OCI-LY1 (cell line): ENCODE data around the gene AMPH.

Experiments used
- H2AFZ ChIP-seq: fragments of 200-600 bp; sonication (generic), shearing (Covaris generic); 2 replicates; pipeline ENCODE4 v1.6.0; 2014; ENCODE audit warnings: antibody characterized with exemption, mild to moderate bottlenecking, low read length
- H3F3A ChIP-seq: fragments of 200-600 bp; sonication (generic), shearing (Covaris generic); 2 replicates; pipeline ENCODE4 v1.6.0; 2014; ENCODE audit warnings: mild to moderate bottlenecking, antibody characterized with exemption, low read length, moderate library complexity; ENCODE audit not compliant: insufficient read depth
- H3K27ac ChIP-seq: fragments of 200-600 bp; sonication (generic); 2 replicates; pipeline ENCODE4 v1.5.1; 2014; ENCODE audit warnings: low read length, mixed run types, mild to moderate bottlenecking, low read depth; ENCODE audit not compliant: poor library complexity, severe bottlenecking
- H3K27me3 ChIP-seq: fragments of 200-600 bp; sonication (generic); 2 replicates; pipeline ENCODE4 v1.6.0; 2014; ENCODE audit warnings: antibody characterized with exemption, mild to moderate bottlenecking, low read length, moderate library complexity; ENCODE audit not compliant: insufficient read depth
- H3K36me3 ChIP-seq: fragments of 200-600 bp; sonication (generic); 2 replicates; pipeline ENCODE4 v1.6.1; 2014; ENCODE audit warnings: mild to moderate bottlenecking, antibody characterized with exemption, low read length, moderate library complexity, mixed read lengths; ENCODE audit not compliant: insufficient read depth
- H3K4me1 ChIP-seq: fragments of 200-600 bp; sonication (generic); 2 replicates; pipeline ENCODE4 v1.5.1; 2014; ENCODE audit warnings: mild to moderate bottlenecking, low read length, moderate library complexity; ENCODE audit not compliant: insufficient read depth, severe bottlenecking
- H3K4me2 ChIP-seq: fragments of 200-600 bp; sonication (generic), shearing (Covaris generic); 2 replicates; pipeline ENCODE4 v1.6.1; 2014; ENCODE audit warnings: low read length
- H3K4me3 ChIP-seq: fragments of 200-600 bp; sonication (generic); 2 replicates; pipeline ENCODE4 v1.5.1; 2014; ENCODE audit warnings: low read length, low read depth, mild to moderate bottlenecking, mixed read lengths; ENCODE audit not compliant: poor library complexity, severe bottlenecking
- H3K79me2 ChIP-seq: fragments of 200-600 bp; shearing (Covaris generic); 2 replicates; pipeline ENCODE4 v1.6.1; 2016; ENCODE audit warnings: mixed run types, low read length, mixed read lengths; ENCODE audit not compliant: insufficient read depth
- H3K9ac ChIP-seq: fragments of 200-600 bp; sonication (generic), shearing (Covaris generic); 2 replicates; pipeline ENCODE4 v1.6.1; 2014; ENCODE audit warnings: mild to moderate bottlenecking, low read length, mixed read lengths
- H3K9me2 ChIP-seq: fragments of 200-600 bp; sonication (generic), shearing (Covaris generic); 2 replicates; pipeline ENCODE4 v1.6.1; 2014; ENCODE audit warnings: low read depth, mild to moderate bottlenecking, low read length, mixed read lengths
- H3K9me3 ChIP-seq: fragments of 200-600 bp; shearing (Covaris generic); 2 replicates; pipeline ENCODE4 v1.6.1; 2014; ENCODE audit warnings: low read length, mixed read lengths
- H4K20me1 ChIP-seq: fragments of 200-600 bp; sonication (generic), shearing (Covaris generic); 2 replicates; pipeline ENCODE4 v1.6.0; 2016; ENCODE audit warnings: mild to moderate bottlenecking, low read length; ENCODE audit not compliant: insufficient read depth
- EZH2 ChIP-seq: fragments of 200-600 bp; sonication (generic), shearing (Covaris generic); IDR thresholded peaks from 2 replicates; pipeline ENCODE4 v1.8.0; 2017; ENCODE audit warnings: borderline replicate concordance, mixed run types, mild to moderate bottlenecking, antibody characterized with exemption, low read length, moderate library complexity, mixed read lengths
- TF ChIP-seq, protein P1 (sequence below): fragments of 200-600 bp; sonication (generic), shearing (Covaris generic); IDR thresholded peaks from 2 replicates; pipeline ENCODE4 v1.5.1; 2017; ENCODE audit warnings: mild to moderate bottlenecking, antibody characterized with exemption, low read length, moderate library complexity, mixed read lengths

AMPH gene

DNA sequence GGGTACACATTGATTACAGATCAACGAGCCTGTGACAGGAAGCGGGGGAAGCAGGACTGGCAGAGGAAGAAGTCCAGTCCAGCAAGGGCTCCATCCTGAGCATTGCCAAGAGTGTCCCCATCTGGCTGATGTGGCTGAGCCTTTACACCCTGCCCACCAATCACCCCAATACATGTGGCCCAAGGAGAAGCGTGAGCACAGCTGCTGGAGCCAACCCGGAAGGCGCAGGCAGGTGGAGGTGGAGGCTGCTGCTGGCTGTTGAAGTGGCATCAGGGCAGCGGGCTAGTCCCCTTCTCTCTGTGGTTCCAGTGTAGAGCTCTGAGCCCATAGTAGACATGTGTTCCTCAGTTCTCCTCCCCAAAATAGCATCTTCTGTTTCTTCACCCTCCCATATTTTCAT, 6.8 kb upstream of the AMPH start:
- no peaks in the 10 kb centered on the region for H3K4me1 ChIP-seq
- H3K36me3 ChIP-seq: no peaks in the 10 kb centered on the region
- no peaks in the 10 kb centered on the region for H3K9me2 ChIP-seq
- no peaks in the 10 kb centered on the region for H3F3A ChIP-seq
- H3K9ac ChIP-seq: no peak overlapping the region
- no peak overlapping the region for H3K27ac ChIP-seq
- H3K4me2 ChIP-seq: no peak overlapping the region
- no peak overlapping the region for H3K4me3 ChIP-seq
- no peak overlapping the region for H2AFZ ChIP-seq
- TF ChIP-seq EZH2: no peak
- TF ChIP-seq, protein P1, sequence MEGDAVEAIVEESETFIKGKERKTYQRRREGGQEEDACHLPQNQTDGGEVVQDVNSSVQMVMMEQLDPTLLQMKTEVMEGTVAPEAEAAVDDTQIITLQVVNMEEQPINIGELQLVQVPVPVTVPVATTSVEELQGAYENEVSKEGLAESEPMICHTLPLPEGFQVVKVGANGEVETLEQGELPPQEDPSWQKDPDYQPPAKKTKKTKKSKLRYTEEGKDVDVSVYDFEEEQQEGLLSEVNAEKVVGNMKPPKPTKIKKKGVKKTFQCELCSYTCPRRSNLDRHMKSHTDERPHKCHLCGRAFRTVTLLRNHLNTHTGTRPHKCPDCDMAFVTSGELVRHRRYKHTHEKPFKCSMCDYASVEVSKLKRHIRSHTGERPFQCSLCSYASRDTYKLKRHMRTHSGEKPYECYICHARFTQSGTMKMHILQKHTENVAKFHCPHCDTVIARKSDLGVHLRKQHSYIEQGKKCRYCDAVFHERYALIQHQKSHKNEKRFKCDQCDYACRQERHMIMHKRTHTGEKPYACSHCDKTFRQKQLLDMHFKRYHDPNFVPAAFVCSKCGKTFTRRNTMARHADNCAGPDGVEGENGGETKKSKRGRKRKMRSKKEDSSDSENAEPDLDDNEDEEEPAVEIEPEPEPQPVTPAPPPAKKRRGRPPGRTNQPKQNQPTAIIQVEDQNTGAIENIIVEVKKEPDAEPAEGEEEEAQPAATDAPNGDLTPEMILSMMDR: no peak
- H3K27me3 ChIP-seq: no peaks in the 10 kb centered on the region; the same call in 1 of the 2 replicates
- H3K79me2 ChIP-seq: no peaks in the 10 kb centered on the region
- H4K20me1 ChIP-seq: no peaks in the 10 kb centered on the region
- H3K9me3 ChIP-seq: no peaks in the 10 kb centered on the region

- Histone ChIP-seq H3K27ac (no peak overlapping the region), H3F3A (no peaks in the 10 kb centered on the region), H3K4me1 (no peaks in the 10 kb centered on the region), H4K20me1 (no peaks in the 10 kb centered on the region), H3K79me2 (no peaks in the 10 kb centered on the region), H3K27me3 (no peaks in the 10 kb centered on the region), H3K36me3 (no peaks in the 10 kb centered on the region), H3K4me3 (no peak overlapping the region), H3K9ac (no peak overlapping the region), H3K9me2 (no peaks in the 10 kb centered on the region), H2AFZ (no peak overlapping the region), H3K4me2 (no peak overlapping the region), H3K9me3 (no peaks in the 10 kb centered on the region)
- TF ChIP-seq EZH2: no peak
- TF ChIP-seq, protein P1: no peak; the same call in 1 of the 2 replicates
Observed at GRCh38 chr7:38632411-38632810, 1.2 kb upstream of the AMPH start.

DNA sequence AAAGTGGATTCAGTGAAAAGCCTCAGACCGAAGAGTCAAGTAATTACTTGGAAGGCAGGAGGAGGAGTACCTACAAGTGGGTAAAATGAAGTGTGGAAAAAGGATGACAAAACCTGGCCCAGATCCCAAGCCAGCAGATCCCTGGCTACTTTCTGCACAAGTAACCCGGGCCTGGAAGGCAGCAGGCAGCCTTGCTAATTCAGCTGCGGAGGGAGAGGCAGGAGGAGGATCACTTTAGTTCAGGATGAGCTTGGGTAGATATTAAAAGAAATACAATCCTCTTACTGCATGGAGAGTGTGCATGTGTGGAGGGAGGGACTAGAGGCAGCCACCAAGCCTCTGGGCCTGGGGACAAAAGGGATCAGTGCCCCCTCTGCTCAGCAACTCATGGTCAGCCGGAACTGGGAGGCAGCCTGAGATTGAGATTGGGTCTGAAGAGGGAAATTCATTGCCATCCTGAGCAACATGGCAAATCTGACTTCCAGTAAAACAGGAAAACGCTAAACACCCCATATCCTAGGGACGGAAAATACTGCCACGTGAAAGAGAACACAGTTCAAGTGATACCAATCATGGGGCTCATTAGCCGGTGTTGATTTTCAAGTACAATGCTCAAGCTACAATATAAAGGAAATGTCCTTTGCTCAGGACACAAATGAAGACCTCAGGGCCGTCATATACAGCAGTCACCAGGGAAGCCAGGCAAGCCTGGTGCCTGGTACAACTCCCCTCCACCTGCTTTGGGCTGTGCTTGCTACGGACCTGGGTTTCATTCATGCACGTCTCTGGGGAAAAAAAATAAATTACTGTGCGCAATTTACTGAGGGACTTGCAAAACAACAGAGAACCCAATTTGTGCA, 1.3 kb downstream of the AMPH start:
- H3K9me3 ChIP-seq: peaks cover 2% of the 10 kb centered on the region; the same call in 1 of the 2 replicates
- H3K79me2 ChIP-seq: no peaks in the 10 kb centered on the region
- H3K9ac ChIP-seq: no peak overlapping the region
- no peak overlapping the region for H3K27ac ChIP-seq
- H4K20me1 ChIP-seq: no peaks in the 10 kb centered on the region
- H3K4me3 ChIP-seq: no peak overlapping the region
- H3K36me3 ChIP-seq: no peaks in the 10 kb centered on the region
- H3F3A ChIP-seq: no peaks in the 10 kb centered on the region
- TF ChIP-seq, protein P1: no peak
- TF ChIP-seq EZH2: no peak
- no peak overlapping the region for H2AFZ ChIP-seq
- H3K4me1 ChIP-seq: no peaks in the 10 kb centered on the region
- H3K27me3 ChIP-seq: no peaks in the 10 kb centered on the region
- H3K4me2 ChIP-seq: no peak overlapping the region
- H3K9me2 ChIP-seq: no peaks in the 10 kb centered on the region
